ENCODE results near the gene PRUNE2. TPM values are rescaled to one million over a fixed set of nuclear protein-coding genes. Genes with fewer than 3 reads are reported as not detected.
"Not testable (repeated sequence)": the region's sequence is repeated elsewhere in the genome, so short reads cannot be mapped to it uniquely, and the experiment has no call there.

The PRUNE2 gene, protein sequence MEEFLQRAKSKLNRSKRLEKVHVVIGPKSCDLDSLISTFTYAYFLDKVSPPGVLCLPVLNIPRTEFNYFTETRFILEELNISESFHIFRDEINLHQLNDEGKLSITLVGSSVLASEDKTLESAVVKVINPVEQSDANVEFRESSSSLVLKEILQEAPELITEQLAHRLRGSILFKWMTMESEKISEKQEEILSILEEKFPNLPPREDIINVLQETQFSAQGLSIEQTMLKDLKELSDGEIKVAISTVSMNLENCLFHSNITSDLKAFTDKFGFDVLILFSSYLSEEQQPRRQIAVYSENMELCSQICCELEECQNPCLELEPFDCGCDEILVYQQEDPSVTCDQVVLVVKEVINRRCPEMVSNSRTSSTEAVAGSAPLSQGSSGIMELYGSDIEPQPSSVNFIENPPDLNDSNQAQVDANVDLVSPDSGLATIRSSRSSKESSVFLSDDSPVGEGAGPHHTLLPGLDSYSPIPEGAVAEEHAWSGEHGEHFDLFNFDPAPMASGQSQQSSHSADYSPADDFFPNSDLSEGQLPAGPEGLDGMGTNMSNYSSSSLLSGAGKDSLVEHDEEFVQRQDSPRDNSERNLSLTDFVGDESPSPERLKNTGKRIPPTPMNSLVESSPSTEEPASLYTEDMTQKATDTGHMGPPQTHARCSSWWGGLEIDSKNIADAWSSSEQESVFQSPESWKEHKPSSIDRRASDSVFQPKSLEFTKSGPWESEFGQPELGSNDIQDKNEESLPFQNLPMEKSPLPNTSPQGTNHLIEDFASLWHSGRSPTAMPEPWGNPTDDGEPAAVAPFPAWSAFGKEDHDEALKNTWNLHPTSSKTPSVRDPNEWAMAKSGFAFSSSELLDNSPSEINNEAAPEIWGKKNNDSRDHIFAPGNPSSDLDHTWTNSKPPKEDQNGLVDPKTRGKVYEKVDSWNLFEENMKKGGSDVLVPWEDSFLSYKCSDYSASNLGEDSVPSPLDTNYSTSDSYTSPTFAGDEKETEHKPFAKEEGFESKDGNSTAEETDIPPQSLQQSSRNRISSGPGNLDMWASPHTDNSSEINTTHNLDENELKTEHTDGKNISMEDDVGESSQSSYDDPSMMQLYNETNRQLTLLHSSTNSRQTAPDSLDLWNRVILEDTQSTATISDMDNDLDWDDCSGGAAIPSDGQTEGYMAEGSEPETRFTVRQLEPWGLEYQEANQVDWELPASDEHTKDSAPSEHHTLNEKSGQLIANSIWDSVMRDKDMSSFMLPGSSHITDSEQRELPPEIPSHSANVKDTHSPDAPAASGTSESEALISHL (N-terminal part only)
- 100 to 1,000 TPM; 357 to 477 TPM for total RNA-seq
- long read RNA-seq, donor 1, partial matches to known transcripts, result 19 of 49 reads
- long read RNA-seq, donor 1, other reads (novel, unspliced or antisense), result 29 of 49 reads
- long read RNA-seq, donor 2, transcript PRUNE2-214 (6 exons, 1,264 nt), result major isoform, 25 of 108 reads
- long read RNA-seq, donor 2, partial matches to known transcripts, result 6 of 108 reads
- long read RNA-seq, donor 2, other reads (novel, unspliced or antisense), result 76 of 108 reads

DNA sequence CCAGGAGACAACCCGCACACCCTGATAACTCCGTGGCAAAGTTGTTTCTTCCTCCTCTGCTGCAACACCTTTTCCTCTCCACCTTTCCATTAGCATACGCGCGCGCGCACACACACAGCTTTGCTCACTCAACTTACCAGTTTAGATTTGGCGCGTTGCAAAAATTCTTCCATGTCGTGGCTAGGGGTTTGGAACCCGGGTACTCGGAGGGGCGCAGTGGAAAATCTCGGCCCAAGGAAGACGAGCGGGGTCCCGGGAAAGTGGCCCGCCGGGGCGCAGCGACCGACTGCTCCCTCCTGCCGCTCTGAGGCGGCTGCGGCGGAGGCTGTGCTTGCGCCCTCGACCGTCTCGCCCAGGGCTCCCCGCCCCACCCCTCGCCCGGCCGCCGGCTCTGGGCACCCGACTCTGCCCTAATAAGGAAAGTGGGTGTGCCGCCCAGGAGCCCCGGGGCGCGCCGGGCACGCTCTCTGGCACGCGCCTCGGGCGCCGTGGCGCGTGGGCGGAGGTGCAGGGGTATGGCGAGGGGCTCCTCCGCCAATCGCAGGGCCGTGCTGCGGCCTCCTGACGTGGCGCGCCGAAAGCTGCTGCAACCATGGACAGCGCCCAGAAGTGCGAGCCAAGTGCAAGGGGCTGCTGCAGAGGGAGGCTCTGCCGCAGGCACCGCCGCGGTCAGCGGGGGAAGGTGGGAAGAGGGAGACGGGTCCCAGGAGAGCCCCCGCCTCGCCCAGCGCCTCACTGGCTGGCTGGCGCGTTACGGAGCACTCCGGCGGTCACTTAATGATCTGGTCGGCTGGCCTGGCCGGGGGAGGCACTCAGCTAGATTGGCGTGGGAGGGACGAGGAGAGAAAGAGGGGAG, at the start of gene PRUNE2:
TSS of gene PRUNE2 (minus strand) at position 324 of the 856 bp plus-strand sequence. CDS start at position 173, 151 bp downstream.
- DNase-seq (ENCODE audit: low spot score), result peak; percentile 91
- intact Hi-C loops (cut with DNase I), result no loop called here

DNA sequence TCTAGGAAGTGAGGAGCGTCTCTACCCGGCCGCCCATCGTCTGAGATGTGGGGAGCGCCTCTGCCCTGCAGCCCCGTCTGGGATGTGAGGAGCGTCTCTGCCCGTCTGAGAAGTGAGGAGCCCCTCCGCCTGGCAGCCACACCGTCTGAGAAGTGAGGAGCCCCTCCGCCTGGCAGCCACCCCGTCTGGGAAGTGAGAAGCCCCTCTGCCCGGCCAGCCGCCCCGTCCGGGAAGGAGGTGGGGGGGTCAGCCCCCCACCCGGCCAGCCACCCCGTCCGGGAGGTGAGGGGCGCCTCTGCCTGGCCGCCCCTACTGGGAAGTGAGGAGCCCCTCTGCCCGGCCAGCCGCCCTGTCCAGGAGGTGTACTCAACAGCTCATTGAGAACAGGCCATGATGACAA, 49.5 kb upstream of the PRUNE2 start:
- DNase-seq (ENCODE audit: low spot score); intact Hi-C loops (cut with DNase I): not testable (repeated sequence)

DNA sequence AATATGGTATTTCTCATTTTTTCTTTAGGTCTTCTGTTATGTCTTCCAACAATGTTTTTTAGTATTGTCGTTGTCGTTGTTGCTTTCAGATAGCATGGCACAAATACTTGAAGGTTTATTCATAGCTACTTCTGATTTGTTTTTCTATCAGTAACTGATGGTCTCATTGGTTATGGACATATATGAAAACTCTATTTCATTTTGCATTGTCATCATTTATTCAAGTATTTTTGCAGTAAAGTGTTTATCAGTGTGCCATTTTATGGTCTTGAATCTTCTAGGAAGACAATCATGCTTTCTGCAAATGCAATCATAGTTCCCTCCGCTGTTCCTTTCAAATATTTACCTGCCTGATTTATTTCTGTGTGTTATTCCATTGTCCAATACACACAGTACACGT, 44.0 kb upstream of the PRUNE2 start:
- no peak for DNase-seq (ENCODE audit: low spot score)
- intact Hi-C loops (cut with DNase I), result no loop called here

DNA sequence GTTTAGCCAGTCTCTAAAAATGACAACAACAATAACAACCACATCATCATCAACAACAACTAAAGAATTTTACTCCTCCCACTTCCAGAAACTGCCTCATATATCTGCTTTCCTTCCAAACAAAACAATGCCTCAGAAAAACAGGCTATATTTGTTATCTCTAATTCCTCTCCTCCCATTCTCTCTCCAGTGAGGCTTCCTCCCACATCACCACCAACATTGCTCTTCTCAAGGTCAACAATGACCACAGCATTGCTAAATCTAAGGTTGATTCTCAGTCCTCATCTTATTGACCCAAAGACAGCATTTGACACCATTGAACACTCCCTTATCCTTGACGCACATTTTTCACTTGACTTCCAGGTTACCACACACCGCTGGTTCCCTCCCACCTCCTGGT, 38.1 kb upstream of the PRUNE2 start:
- intact Hi-C loops (cut with DNase I), result no loop called here
- no peak for DNase-seq (ENCODE audit: low spot score)

DNA sequence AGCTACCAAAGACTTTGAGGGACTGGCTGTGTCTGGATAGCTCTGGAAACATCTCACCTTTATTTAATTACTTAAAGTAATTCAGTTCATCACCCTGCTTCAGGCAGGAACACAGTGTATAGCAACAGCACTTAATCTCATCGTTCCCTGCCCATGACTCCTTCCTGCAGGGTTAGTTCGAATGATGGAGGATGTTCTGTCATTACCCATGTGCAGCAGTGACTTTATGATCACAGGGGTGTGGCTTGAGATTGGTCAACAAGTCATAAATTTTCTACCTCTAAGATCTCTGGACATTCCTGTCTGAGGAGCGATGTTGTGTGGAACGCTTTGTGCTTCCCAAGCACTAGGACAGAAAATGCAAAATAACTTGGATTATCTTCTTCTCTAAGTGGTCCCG, 37.1 kb upstream of the PRUNE2 start:
- DNase-seq (ENCODE audit: low spot score), result no peak

DNA sequence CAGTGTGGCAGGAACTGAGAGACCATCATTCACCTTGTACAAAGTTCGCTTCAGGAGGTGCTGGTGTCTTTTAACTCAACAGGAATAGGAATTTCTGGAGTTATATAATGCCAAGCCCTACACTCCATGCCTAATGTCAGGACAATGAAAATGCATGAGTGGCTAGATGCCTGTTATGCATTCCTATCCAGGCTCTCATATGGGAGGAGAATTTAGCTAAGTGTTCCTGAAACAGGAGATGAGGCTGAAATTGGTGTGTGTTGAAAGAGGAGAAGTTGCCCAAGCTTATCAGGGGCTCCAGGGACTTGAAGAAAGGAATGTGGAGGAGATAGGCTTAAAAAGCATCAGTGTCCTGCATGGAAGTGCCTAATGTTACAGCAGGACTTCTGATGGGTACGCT, 26.8 kb upstream of the PRUNE2 start:
- intact Hi-C loops (cut with DNase I), result no loop called here
- DNase-seq (ENCODE audit: low spot score), result no peak

More for the DNA sequence above, 37.1 kb upstream of the PRUNE2 start:
- intact Hi-C loops (cut with DNase I), result no loop called here

DNA sequence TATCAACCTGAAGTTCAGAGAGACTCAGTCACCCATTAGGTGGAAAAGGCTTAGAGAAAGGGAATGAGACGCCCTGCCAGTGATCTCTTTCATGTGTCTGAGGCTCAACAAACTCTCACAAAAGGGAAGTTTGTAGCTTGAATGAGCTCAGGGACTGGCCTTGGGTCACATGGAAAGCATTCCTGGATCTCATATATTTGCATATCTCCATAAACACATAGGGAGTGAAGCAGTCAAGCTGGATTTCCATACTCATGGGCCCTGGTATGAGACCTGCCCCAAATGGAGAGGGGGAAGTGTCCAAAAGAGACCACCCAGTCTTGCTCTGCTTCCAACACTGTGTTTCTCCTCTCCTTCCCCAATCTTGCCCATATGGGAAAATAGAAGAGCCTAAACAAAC, 26.4 kb upstream of the PRUNE2 start:
- intact Hi-C loops (cut with DNase I), result no loop called here
- no peak for DNase-seq (ENCODE audit: low spot score)

DNA sequence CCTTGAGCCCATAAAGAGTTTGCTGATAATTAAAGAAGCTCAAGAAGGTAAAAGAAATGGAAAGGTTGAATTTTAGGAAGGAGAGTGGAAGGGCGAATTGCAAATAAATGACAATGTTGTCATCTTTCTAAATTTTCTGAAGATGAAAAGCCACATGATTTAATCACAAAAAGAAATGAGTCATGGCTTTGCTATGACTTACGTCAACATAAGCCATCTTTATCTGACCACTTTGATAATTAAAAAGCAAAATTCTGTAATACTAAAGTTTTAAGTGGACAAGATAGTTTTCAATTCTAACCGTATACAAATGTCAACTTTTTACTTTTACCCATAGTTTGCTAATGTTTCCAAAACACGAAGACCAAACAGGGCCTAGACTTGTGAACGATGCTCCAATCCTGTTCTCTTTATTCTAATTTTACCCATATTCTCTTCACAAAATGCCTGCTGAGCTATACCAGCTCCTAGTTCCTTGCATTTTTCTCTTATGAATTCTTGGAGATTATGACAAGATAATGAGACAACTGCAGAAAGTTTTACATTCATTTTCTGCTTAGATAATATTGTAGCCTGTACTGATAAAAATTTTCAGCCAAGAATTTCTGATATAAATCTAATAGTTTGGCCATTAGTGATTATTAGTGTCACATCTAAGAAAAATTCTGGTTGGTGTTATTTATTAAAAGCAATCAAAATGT, 21.8 kb upstream of the PRUNE2 start:
- DNase-seq (ENCODE audit: low spot score), result no peak
- intact Hi-C loops (cut with DNase I), result no loop called here

DNA sequence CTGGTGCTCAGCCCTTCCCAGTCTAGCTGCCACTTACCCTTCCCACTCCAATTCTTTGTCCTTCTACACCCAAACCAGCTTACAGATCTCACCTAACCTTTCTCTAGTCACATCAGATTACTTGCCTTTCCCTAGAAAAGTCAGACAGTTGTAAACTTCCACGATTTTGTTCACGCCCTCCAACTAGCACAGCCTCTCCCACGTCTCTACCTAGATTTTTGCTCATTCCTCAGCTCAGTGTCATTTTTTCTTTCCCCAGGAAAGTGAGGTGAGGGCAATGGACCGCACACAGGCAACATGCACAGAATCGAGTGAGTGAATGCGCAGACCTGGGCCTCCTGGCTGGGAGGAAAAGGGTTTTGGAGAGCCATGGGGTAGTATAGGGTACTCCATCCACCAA, 20.9 kb upstream of the PRUNE2 start:
- intact Hi-C loops (cut with DNase I), result no loop called here
- no peak for DNase-seq (ENCODE audit: low spot score)

DNA sequence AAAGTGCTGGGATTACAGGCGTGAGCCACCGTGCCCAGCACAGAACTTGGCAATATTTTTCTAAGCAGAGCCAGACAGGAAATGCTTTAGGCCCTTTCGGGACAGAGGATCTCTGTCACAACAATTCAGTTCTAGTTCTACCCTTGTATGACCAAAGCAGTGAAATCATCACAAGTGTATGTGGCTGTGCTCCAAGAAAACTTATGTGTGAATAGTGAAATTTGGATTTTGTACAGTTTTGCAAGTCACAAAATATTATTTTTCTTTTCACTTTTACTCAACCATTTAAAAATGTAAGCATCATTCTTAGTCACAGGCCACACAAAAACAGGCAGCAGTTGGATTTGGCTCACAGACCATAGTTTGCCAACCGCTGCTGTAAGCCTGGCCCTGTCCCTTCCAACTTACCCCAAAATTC, 20.4 kb upstream of the PRUNE2 start:
- intact Hi-C loops (cut with DNase I), result no loop called here
- DNase-seq (ENCODE audit: low spot score), result no peak

DNA sequence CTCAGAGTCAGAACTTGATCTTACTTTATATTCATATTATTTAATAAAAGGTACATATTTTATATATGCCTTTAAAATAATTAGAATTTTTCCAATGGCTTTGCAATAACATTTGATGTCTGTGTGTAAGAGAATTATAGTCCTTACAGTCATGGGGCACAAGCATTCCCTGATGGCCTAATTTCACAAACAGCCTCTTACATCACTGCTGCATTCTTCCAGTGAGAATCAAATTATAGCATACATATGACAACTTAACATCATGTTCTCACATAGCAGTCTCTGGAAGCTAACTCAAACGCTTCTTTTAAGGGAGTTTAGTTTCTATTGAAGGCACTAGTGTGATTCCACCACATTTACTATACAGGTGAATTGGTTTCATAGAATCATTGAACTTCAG, 15.3 kb upstream of the PRUNE2 start:
- intact Hi-C loops (cut with DNase I), result no loop called here
- DNase-seq (ENCODE audit: low spot score), result no peak

DNA sequence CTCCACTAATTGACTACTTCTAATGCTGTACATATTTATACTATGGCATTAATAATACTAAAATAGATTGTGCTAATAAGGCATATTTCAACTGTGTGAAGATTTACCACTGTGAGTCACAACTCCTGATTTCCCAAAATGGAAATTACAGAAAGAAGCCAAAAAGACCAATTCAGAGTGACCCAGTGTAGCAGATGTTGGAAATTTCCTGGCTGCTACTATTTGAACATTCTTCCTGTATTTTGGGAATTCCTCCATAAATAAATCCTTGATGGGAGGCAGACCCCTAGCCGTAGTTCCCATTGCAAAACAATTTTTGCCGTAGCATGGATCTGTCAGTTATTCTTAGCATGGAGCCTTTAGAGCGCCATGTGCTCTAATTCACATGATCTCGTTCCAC, 11.4 kb upstream of the PRUNE2 start:
- DNase-seq (ENCODE audit: low spot score), result no peak
- intact Hi-C loops (cut with DNase I), result loop anchor here in 1 of 2 donors (10.0 kb wide), 1 partner anchor 68 kb away; no protein-coding TSS in a partner anchor

DNA sequence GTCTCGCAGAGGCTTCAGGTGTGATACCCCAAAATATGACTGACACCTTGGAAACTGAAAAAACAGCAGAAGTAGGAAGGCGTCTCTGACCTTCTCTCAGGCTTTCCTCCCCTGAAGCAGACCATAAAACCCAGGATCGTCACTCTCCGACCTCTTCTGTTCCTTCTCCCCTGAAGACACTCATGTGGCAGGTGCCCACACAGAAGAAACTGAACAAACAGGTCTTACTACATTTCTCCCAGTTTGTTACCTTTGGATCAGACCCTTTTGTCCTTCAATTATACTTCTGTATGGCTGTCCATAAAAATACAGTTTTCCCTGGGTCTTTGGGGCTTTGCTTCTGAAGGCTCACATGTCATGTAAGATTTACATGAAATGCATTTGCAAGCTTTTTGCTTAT, 10.3 kb upstream of the PRUNE2 start:
- DNase-seq (ENCODE audit: low spot score), result no peak
- intact Hi-C loops (cut with DNase I), result loop anchor here in 1 of 2 donors (10.0 kb wide), 1 partner anchor 69 kb away; no protein-coding TSS in a partner anchor

DNA sequence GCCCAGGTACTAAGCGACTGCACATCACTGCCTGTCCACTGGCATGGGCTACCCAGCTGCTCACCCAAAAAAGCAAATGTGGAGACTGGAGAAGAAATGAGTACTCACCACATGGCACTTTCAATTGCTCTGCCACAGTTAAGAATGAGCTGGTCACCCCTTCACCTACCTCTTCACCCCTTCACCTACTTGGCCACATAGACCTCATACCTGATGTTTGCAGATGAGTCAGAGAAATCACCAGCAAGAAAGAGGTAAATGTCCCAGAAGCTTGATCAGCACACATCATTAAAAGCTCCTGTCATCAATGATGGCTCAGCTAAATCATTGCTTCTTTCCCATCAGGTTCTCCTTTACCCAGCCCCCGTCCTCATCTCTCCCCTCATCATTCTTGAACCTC, 7.6 kb upstream of the PRUNE2 start:
- intact Hi-C loops (cut with DNase I), result loop anchor here in 1 of 2 donors (10.0 kb wide), 1 partner anchor 71 kb away; no protein-coding TSS in a partner anchor
- no peak for DNase-seq (ENCODE audit: low spot score)

DNA sequence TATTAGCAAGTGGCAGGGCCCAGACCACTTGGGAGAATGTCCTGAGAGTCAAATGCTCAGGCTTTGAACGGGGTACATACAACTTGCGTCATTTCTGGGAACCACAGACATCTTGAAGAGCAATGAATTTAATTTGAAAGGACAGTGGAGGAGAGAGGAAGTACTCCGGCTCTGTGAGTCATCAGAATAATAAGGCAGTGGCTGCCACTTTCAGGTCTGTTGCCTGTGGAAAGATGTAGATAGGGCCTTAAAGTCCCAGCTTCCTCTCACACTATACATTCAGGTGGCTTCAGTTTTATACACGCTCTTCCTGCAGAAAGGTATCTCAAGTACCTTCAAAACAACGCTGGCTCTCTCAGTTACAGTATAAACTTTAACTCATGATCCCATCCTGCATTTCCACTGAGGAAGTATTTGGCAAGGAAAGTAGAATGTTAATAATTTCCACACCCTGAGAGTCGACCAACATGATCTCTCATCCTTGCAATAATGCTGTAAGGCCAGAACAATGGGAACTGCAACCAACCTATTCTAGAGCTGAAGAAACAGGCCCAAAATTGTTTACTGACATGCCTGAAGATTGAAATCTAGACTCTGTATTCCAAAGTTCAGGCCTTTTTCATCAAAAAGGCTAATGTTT, 6.8 kb upstream of the PRUNE2 start:
- intact Hi-C loops (cut with DNase I), result loop anchor here in 1 of 2 donors (10.0 kb wide), 1 partner anchor 72 kb away; no protein-coding TSS in a partner anchor
- DNase-seq (ENCODE audit: low spot score), result no peak

DNA sequence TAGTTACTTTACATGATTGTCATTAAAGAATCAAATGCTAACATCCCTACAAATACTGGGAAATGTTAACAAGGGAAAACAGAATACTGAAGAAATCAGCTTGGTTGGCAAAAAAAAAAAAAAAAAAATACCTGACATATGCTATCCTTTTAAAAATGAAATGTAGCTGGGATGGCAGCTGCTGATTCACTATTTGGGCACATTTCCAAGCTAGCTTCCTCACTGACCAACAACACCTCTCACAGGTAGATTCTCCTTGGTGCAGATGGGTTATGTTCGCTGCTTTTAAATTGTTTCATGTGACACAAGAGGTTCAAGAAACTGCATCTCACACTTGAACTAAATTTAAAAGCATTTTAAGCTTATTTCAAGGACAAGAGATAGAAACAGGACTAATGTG, 6.1 kb upstream of the PRUNE2 start:
- DNase-seq (ENCODE audit: low spot score), result no peak
- intact Hi-C loops (cut with DNase I), result loop anchor here in 1 of 2 donors (10.0 kb wide), 1 partner anchor 73 kb away; no protein-coding TSS in a partner anchor

DNA sequence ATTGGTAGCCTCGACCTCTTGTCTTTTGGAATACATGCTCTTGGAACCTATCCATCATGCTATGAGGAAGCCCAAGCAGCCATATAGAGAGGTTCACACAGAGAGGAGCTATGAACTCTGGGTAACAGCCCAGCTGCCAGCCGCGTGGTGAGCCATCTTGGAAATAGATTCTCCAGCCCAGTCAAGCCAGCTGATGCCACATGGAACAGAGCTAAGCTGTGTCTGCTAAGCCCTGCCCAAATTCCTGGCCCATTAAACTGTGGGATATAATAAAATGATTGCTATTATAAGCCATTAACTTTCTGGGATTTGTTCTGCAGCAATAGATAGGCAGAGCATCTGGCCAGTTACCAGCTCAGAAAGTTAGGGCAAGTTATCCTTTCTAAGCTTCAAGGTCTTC, 4.9 kb upstream of the PRUNE2 start:
- no peak for DNase-seq (ENCODE audit: low spot score)
- intact Hi-C loops (cut with DNase I), result loop anchor here in 1 of 2 donors (10.0 kb wide), 1 partner anchor 74 kb away; no protein-coding TSS in a partner anchor
